Activated naive CD8-positive, alpha-beta T cell treated with anti-CD3 and anti-CD28 coated beads, Interleukin-2, amount 50 U/mL, for 24 hours (primary cell): ENCODE results near the gene ITPR3.

Source experiments
- ATAC-seq: fragments of 150-1000 bp; cut with Tn5 transposase; one replicate; pipeline ENCODE4 v1.10.0; 2021
- DNase-seq: peaks from one replicate; pipeline ENCODE4 v3.0.0; 2021
- H3K27ac Mint-ChIP-seq: one replicate; pipeline ENCODE4 v1.8.0; 2021; ENCODE audit warnings: mild to moderate bottlenecking, mixed read lengths
- H3K27me3 Mint-ChIP-seq: one replicate; pipeline ENCODE4 v1.8.0; 2021; ENCODE audit warnings: mixed read lengths
- H3K36me3 Mint-ChIP-seq: one replicate; pipeline ENCODE4 v1.8.0; 2021; ENCODE audit warnings: low read depth, mixed read lengths
- H3K4me1 Mint-ChIP-seq: one replicate; pipeline ENCODE4 v1.8.0; 2021; ENCODE audit warnings: mixed read lengths
- H3K4me3 Mint-ChIP-seq: one replicate; pipeline ENCODE4 v1.8.0; 2021; ENCODE audit warnings: mild to moderate bottlenecking, moderate library complexity, mixed read lengths
- H3K9me3 Mint-ChIP-seq: one replicate; pipeline ENCODE4 v1.8.0; 2021; ENCODE audit warnings: mixed read lengths

ITPR3 gene

DNA sequence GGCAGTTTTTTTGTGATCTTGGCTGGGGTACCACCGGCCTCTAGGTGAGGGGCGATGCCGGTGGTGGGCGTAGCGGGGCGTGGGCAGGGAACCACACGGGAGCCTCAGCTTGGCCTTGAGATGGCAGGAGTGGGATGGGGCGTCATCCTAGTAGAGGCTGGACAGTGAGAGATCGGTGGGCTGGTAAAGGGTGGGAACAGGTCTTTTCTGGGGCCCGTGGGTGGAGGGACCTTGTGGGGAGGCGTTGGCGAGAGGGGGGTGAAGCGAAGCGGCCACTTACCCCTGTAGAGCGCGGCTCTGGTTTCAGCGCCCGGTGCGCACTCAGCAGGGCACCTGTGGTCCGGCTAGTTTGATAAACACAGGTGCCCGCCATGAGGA is 12.0 kb downstream of the ITPR3 start:
- ATAC-seq (no peak), DNase-seq (no peak)
- H3K9me3 Mint-ChIP-seq = no peaks in the 10 kb centered on the region
- no peaks in the 10 kb centered on the region for H3K27me3 Mint-ChIP-seq
- H3K4me1 Mint-ChIP-seq = peaks cover 42% of the 10 kb centered on the region
- peak overlapping the region; percentile 69 for H3K4me3 Mint-ChIP-seq
- H3K27ac Mint-ChIP-seq = peak overlapping the region; percentile 61
- peaks cover 8% of the 10 kb centered on the region for H3K36me3 Mint-ChIP-seq

DNA sequence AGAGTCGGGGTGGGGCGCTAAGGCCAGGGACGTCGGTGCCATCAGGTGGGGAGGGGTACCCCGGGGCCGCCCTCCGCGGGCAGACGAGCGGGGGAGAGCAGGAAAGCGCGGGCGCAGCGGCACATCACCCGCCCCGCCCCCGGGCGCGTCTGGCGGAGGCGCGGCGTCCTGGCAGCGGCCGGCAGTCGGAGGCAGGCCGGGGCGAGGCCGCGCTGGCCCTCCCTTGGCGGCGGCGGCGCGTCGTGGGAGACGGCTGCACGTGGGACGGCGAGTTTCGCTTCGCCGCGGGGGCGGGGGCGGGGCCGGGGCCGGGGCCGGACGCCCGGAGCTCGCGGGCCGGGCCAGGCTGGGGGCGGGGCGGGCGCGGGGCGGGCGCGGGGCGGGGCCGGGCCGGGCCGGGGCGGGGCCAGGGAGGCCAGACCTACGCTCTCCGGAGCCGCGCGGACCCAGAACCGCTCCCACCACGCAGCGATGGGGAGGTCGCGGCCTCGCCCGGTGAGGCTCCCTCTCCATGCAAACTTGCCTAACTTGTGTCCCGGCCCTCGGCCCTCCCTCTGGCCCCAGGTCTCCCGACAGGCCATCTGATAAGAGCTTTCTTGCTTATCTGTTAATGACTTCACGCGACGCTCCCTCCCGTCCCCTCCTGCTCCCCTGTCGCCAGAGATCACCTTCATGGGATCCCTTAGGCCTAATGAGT is 12.5 kb downstream of the ITPR3 start:
- DNase-seq = peak; percentile 55
- no peaks in the 10 kb centered on the region for H3K9me3 Mint-ChIP-seq
- H3K27me3 Mint-ChIP-seq = no peaks in the 10 kb centered on the region
- H3K4me1 Mint-ChIP-seq = peaks cover 42% of the 10 kb centered on the region
- H3K4me3 Mint-ChIP-seq = peak overlapping the region; percentile 75
- ATAC-seq = peak; percentile 78
- peak overlapping the region; percentile 46 for H3K27ac Mint-ChIP-seq
- H3K36me3 Mint-ChIP-seq = peaks cover 9% of the 10 kb centered on the region

- no peak for ATAC-seq
- Mint-ChIP-seq H3K36me3 (peaks cover 12% of the 10 kb centered on the region), H3K4me1 (peaks cover 42% of the 10 kb centered on the region), H3K4me3 (peak overlapping the region; percentile 75), H3K9me3 (no peaks in the 10 kb centered on the region), H3K27me3 (no peaks in the 10 kb centered on the region), H3K27ac (peak overlapping the region; percentile 46)
- no peak for DNase-seq
Measured at GRCh38 chr6:33634161-33634727, 13.1 kb downstream of the ITPR3 start.

DNA sequence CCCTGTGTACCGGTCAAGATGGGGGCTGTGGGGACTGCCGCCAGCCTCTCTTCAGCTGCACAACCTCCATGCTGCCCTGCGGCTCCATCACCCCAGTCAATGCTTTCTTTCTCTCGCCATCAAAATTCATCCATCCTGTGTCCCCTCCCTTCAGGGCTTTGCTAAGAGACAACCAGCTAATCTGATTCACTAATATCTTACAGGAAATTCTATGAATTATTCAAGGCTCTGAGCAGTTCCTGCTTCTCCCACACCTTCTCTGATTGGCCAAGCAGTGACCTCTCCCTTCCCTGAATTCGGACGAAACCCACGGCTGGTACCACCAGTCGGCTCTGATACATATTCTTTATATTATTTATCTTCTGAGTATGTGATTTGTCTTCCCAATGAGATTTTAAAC is 13.8 kb downstream of the ITPR3 start:
- ATAC-seq (no peak), DNase-seq (no peak)
- Mint-ChIP-seq H3K4me1 (peaks cover 42% of the 10 kb centered on the region), H3K27me3 (no peaks in the 10 kb centered on the region), H3K27ac (no peak overlapping the region), H3K9me3 (no peaks in the 10 kb centered on the region), H3K4me3 (no peak overlapping the region), H3K36me3 (peaks cover 12% of the 10 kb centered on the region)

GRCh38 chr6:33636655-33637054 is 15.5 kb downstream of the ITPR3 start:
- no peak overlapping the region for H3K27ac Mint-ChIP-seq
- H3K4me1 Mint-ChIP-seq = peaks cover 42% of the 10 kb centered on the region
- DNase-seq = no peak
- no peak for ATAC-seq
- no peaks in the 10 kb centered on the region for H3K27me3 Mint-ChIP-seq
- H3K9me3 Mint-ChIP-seq = no peaks in the 10 kb centered on the region
- no peak overlapping the region for H3K4me3 Mint-ChIP-seq
- H3K36me3 Mint-ChIP-seq = peaks cover 12% of the 10 kb centered on the region

DNA sequence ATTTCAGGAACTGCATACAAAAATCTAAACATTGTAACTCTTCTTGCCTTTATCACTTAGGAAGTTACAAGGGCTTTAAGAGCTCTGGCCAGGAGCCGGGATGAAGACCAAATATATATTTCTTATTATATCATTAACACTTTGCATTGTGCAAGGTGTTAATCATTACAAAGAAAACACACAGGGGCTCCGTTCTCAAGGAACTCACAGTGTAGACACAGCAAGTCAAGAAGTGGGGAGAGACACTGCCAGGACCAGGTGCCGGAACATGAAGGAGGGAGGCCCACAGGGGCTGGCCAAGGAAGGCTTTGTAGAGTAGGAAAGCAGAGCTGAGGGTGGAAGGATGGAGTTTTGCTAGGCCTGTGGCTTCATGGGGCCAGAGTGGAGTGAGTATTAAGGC is 17.4 kb downstream of the ITPR3 start:
- ATAC-seq = no peak
- Mint-ChIP-seq H3K9me3 (no peaks in the 10 kb centered on the region), H3K36me3 (peaks cover 7% of the 10 kb centered on the region), H3K27ac (no peak overlapping the region), H3K27me3 (no peaks in the 10 kb centered on the region), H3K4me1 (peaks cover 29% of the 10 kb centered on the region), H3K4me3 (no peak overlapping the region)
- no peak for DNase-seq

- no peak for ATAC-seq
- no peak overlapping the region for H3K4me3 Mint-ChIP-seq
- H3K9me3 Mint-ChIP-seq = no peaks in the 10 kb centered on the region
- no peak for DNase-seq
- H3K4me1 Mint-ChIP-seq = peaks cover 20% of the 10 kb centered on the region
- H3K27me3 Mint-ChIP-seq = no peaks in the 10 kb centered on the region
- peaks cover 7% of the 10 kb centered on the region for H3K36me3 Mint-ChIP-seq
- no peak overlapping the region for H3K27ac Mint-ChIP-seq
Measured at GRCh38 chr6:33639559-33639958, 18.4 kb downstream of the ITPR3 start.

DNA sequence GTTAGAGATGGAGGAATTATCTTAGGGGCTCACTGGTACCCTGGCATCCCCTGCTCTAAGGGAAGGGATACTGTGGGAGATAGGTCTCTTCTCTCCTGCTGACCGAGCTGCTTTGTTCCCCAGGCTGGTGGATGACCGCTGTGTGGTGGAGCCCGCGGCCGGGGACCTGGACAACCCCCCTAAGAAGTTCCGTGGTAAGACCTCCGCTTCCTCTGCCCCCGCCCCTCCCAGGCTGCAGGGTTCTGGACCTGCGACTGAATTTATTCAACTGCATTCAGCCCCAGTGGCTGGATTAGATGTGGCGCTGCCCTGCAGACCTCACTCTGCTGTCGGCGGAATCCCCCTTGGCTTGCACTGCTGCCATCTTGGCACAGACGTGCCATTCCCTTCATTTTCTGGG is 19.2 kb downstream of the ITPR3 start:
- ATAC-seq = no peak
- Mint-ChIP-seq H3K27ac (no peak overlapping the region), H3K4me1 (peaks cover 14% of the 10 kb centered on the region), H3K27me3 (no peaks in the 10 kb centered on the region), H3K4me3 (no peak overlapping the region), H3K36me3 (peaks cover 7% of the 10 kb centered on the region), H3K9me3 (no peaks in the 10 kb centered on the region)
- no peak for DNase-seq

DNA sequence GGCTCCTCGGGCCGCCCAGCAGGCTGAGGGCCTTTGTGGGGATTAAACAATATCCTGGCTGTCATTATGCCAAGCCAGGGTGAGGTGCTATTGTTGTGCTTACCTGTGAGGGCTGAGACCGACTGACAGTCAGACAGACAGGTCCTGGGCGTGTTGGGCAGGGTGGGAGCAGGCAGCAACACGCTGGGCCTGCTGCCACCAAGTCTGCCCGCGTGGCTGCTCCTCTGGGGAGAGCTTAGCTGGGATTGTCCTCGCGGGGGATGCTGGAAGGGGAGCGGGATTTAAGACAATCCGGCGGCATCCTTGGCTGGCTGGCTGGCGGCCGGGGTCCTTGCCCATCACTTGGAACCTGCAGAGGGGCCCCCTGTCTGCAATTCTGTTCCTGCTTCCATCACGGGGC is 20.0 kb downstream of the ITPR3 start:
- H3K4me3 Mint-ChIP-seq = no peak overlapping the region
- DNase-seq (no peak), ATAC-seq (no peak)

GRCh38 chr6:33641602-33642001 is 20.5 kb downstream of the ITPR3 start:
- H3K4me1 Mint-ChIP-seq = peaks cover 14% of the 10 kb centered on the region
- no peak for ATAC-seq
- H3K27me3 Mint-ChIP-seq = no peaks in the 10 kb centered on the region
- no peaks in the 10 kb centered on the region for H3K9me3 Mint-ChIP-seq
- H3K27ac Mint-ChIP-seq = no peak overlapping the region
- peaks cover 4% of the 10 kb centered on the region for H3K36me3 Mint-ChIP-seq
- DNase-seq = no peak
- H3K4me3 Mint-ChIP-seq = no peak overlapping the region

More for the DNA sequence above, 20.0 kb downstream of the ITPR3 start:
- Mint-ChIP-seq H3K9me3 (no peaks in the 10 kb centered on the region), H3K4me1 (peaks cover 16% of the 10 kb centered on the region), H3K36me3 (peaks cover 7% of the 10 kb centered on the region), H3K27ac (no peak overlapping the region), H3K27me3 (no peaks in the 10 kb centered on the region)

DNA sequence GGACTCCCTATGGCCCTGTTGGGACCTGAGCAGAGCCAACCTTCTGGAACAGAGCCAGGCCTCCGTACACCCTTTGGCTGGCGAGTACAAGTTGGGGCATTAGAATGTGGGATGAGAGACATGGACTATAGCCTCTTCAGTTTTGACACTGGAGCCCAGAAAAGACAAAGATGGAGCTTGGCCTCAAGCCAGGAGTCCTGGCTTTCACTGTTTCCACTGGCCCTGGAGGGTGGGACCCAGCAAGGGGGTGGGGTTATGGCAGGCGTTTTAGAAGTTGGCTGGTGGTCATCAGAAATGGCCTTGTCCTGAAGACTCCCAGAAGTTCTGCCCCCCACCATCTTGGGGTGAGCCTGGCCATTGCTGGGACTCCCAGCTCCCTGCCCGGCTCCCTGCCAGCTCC is 21.8 kb downstream of the ITPR3 start:
- Mint-ChIP-seq H3K27me3 (no peaks in the 10 kb centered on the region), H3K4me3 (no peak overlapping the region), H3K36me3 (peaks cover 6% of the 10 kb centered on the region), H3K9me3 (no peaks in the 10 kb centered on the region), H3K4me1 (peaks cover 10% of the 10 kb centered on the region), H3K27ac (no peak overlapping the region)
- DNase-seq (no peak), ATAC-seq (no peak)

DNA sequence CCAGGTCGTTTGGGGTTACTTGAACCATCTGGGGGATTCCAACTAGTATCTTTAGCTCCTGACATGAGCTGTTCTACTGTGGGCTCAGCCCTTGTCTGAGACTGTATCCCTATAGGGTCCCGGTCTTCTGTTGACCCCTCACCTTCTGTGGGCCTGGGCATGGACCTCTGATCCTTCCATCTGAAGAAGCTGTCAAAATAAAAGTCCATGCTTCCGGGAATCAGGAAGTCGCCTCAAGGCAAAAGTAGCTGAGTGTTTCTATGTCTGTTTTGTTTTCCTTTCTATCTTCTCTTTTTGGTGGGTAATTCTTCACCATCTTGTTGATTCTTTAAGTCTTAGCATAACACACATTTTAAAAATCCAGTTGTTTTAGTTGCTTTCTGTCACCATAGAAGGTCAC is 30.3 kb downstream of the ITPR3 start:
- no peak overlapping the region for H3K27ac Mint-ChIP-seq
- H3K36me3 Mint-ChIP-seq = peaks cover 12% of the 10 kb centered on the region
- ATAC-seq (no peak), DNase-seq (no peak)
- no peaks in the 10 kb centered on the region for H3K9me3 Mint-ChIP-seq
- peaks cover 2% of the 10 kb centered on the region for H3K4me1 Mint-ChIP-seq
- no peak overlapping the region for H3K4me3 Mint-ChIP-seq
- H3K27me3 Mint-ChIP-seq = no peaks in the 10 kb centered on the region

DNA sequence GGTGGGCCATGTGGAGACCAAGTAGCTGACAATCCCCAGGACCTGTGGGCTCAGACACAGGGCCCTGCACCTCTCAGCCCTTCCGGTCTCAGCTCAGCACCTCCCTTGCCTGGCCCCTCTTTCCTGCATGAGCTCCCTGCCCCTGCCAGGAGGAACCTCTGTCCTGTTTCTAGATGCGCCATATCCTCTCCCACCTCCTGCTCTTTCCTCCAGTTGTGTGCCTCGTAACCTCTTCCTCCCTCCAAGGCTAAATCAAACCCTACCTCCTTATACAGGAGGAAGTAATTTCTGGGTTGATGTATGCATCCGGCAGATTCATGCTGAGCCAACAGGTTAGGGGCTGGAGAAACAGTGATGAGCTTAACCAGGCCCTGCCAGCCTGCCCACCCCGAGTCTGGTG is 30.9 kb downstream of the ITPR3 start:
- H3K9me3 Mint-ChIP-seq = no peaks in the 10 kb centered on the region
- no peak overlapping the region for H3K27ac Mint-ChIP-seq
- no peak for ATAC-seq
- no peak overlapping the region for H3K4me3 Mint-ChIP-seq
- DNase-seq = no peak
- H3K36me3 Mint-ChIP-seq = peaks cover 12% of the 10 kb centered on the region
- peaks cover 2% of the 10 kb centered on the region for H3K4me1 Mint-ChIP-seq
- no peaks in the 10 kb centered on the region for H3K27me3 Mint-ChIP-seq

DNA sequence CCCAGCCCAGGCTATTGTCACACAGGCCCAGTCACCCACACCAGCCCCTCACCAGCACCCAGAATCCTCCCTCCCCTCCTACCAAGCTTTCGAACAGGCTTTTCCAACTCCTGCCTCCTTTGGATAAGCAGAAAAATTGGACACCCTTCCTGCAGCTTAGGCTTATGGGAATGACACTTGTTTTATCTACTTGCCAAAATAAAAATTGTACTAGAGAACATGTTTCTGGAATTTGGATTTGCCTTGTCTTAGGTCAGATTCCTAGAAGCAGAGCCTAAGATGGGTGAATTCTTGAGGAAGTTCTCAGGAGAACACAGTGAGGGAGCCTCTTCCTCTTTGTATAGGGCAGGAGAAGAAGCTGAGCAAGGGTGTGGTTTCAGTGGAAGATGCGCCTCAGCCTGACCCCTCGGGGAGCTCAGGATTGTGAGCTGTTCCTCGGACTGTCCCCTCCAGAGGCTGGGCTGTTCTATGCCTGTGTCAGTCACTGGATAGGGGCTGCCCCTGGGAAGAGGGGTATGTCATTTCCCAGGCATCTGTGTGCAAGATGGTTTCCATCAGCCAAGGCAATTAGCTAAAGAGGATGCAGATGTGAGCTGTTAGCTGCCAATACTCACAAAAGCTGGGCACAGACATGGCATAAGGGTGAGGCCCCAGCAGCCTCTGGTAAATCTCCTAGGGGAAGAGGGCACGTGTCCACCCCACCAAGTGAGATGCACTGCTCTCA is 33.9 kb downstream of the ITPR3 start:
- Mint-ChIP-seq H3K4me1 (peaks cover 2% of the 10 kb centered on the region), H3K4me3 (no peak overlapping the region), H3K27ac (no peak overlapping the region), H3K36me3 (peaks cover 6% of the 10 kb centered on the region), H3K27me3 (no peaks in the 10 kb centered on the region), H3K9me3 (no peaks in the 10 kb centered on the region)
- ATAC-seq (no peak), DNase-seq (no peak)

- no peaks in the 10 kb centered on the region for H3K36me3 Mint-ChIP-seq
- no peak for ATAC-seq
- H3K4me1 Mint-ChIP-seq = peaks cover 2% of the 10 kb centered on the region
- H3K27ac Mint-ChIP-seq = no peak overlapping the region
- no peaks in the 10 kb centered on the region for H3K27me3 Mint-ChIP-seq
- no peak overlapping the region for H3K4me3 Mint-ChIP-seq
- DNase-seq = no peak
- H3K9me3 Mint-ChIP-seq = no peaks in the 10 kb centered on the region
Measured at GRCh38 chr6:33656844-33657243, 35.7 kb downstream of the ITPR3 start.
